ENCODE data around the gene TMEM179B.

TMEM179B gene

DNA sequence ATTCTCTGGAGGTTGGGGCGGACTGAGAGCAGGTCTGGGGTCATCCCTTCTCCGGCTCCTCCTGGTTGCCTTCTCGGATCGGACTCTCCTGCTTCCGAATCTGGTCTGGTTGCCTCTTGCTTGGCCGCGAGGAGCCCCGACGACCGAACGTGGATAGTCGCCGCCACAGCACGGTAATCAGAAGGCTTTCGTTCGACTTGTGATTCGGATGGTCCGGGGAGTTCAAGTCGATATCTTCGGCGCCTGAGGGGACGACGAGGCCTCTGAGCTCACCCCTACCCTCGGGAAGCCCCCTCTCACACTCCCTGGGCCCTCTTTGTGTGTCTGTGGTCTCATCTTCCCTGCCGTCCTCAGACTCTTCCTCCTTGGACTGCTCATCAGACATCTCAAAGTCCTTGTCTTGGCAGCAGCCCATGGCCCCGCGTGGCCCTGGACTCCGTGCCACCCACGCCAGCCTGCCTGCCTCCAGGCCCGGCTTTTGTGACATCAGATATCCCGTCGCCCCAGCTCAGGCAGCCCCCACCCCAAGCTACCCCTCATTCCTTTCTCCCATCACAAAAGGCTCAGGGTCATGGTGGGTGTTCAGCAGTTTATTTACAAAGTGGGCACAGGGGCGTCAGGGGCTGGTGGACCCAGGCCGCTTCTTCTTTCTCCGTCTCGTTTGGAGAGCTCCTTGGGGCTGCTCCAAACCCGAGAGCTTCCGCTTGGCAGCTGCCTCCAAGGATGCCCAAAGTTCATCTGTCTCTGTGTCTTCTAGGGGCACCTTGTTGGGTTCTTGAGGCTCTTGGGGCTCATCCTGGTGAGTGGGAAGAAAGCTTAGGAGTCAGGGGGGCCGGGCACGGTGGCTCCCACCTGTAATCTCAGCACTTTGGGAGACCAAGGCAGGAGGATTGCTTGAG lies 45.4 kb downstream of the TMEM179B start, which contains the start of gene TEX54:
Gene TEX54, minus strand, starts transcription at position 506 of the 899 bp plus-strand sequence.
- DNase-seq (ENCODE audit: low spot score), result no peak

DNA sequence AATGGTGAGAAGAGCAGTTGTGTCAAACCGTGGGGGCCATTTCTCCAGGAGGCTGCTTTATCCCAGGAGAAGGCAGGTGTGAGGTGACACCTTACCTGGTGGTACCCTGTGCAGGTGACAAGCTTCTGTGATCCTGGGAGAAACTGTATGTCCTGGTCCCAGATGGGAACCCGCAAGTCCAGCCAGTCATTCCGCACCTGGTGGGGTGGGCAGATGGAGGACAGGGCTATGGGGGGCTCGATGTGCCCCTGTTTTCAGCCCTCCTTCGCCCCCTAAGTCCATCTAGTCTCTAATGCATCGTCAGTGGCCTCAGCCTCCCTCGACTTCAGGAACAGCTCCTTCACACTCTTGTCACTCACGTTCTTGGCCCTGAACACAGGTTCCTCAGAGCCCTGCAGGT lies 48.1 kb downstream of the TMEM179B start:
- no peak for DNase-seq (ENCODE audit: low spot score)

DNA sequence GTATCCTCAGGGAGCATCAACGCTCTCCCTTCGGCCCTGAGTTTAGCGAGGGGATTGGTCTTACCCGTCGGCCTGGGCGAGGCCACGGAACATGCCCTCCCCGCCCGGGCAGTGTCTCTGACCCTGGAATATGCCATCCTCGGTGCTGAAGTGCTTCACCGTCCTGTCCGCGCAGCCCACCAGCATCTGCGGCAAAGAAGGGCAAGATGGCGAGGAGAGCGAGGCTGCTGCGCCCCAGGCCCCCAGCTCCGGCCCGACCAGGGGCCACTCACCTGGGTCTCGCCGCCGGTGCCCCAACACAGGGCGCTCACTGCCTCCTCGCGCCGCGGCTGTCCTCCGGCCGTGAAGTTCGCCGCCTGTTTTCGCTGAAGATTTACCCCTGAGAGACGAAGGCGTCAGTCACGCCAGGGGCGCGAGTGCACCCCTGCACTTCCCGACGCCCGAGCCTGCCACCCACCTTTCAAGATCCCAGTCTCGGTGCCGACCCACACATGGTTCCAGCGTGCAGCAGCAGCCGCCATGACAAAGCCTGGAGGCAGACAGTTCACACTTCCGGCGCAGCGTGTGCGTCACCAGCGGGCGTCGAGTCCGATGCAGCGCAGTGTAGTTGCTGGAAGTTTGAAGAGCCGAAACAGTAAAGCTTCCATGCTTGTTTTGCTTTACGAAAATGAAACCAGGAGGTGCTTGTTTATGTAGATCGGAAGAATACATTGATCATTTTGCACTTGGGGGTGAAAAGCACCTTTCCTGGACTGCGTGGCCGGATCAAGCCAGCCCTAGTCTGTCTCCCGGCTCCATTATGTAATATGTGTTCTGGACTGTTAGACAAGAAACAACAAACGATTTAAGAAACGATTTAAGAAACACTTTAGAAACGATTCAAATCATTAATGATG lies 52.1 kb downstream of the TMEM179B start, which contains the start of gene WDR74:
Gene WDR74, minus strand, starts transcription at position 541 of the 896 bp plus-strand sequence. Its CDS starts 20 bp downstream, at position 521.
- peak; percentile 96 for DNase-seq (ENCODE audit: low spot score)
